Naive thymus-derived CD4-positive, alpha-beta T cell (primary cell): ENCODE results near the gene OTOR. TPM values are rescaled to one million over a fixed set of nuclear protein-coding genes. Genes with fewer than 3 reads are reported as not detected.

ENCODE experiments used
- polyA plus RNA-seq, 2 donors: library from polyadenylated mRNA; unstranded; fragments of 300-500 nt; fragmentation: Illumina TruSeq; gene quantifications; one replicate each; pipeline ENCODE4 v1.2.3, GENCODE V29; 2021
- total RNA-seq, 6 experiments: library from RNA in 5 of 6; stranded (reverse) in 5 of 6; gene quantifications; 1 replicate in 5 of 6; 2 replicates in 1 of 6; pipeline ENCODE4 v1.2.3 and lab custom pipeline; 2021 to 2026

Gene OTOR
- total and polyA plus RNA-seq, 7 experiments from 2014 or later, result not detected

Other genes with a start within 250 kb of the OTOR start
- 10 to 100 TPM in 3 of 5 experiments, 1 to 10 TPM in 2; 8.4 to 13.7 (median 11.0) TPM for gene KIF16B, start 174.9 kb upstream of the OTOR start, total RNA-seq
- gene KIF16B, start 174.9 kb upstream of the OTOR start, polyA plus RNA-seq, result 10 to 100 TPM in 1 of 2 donors, 1 to 10 TPM in 1; 6.0 to 10.3 TPM
- gene SNRPB2, start 18.3 kb upstream of the OTOR start, total RNA-seq, result 10 to 100 TPM; 30.8 to 97.0 (median 40.0) TPM
- gene SNRPB2, start 18.3 kb upstream of the OTOR start, polyA plus RNA-seq, result 10 to 100 TPM; 25.2 to 74.0 TPM